WI38 (cell line): ENCODE results near the gene MAMSTR.

ENCODE experiments used
- H3K4me3 ChIP-seq: 2 replicates; pipeline ENCODE4 v1.5.1; 2011; ENCODE audit warnings: low read depth, mild to moderate bottlenecking, control low read depth, low read length
- TF ChIP-seq, protein P1 (sequence below): IDR thresholded peaks from 2 replicates; pipeline ENCODE4 v1.5.1; 2012; ENCODE audit warnings: low read depth, mild to moderate bottlenecking, control low read depth, low read length

Gene MAMSTR

DNA sequence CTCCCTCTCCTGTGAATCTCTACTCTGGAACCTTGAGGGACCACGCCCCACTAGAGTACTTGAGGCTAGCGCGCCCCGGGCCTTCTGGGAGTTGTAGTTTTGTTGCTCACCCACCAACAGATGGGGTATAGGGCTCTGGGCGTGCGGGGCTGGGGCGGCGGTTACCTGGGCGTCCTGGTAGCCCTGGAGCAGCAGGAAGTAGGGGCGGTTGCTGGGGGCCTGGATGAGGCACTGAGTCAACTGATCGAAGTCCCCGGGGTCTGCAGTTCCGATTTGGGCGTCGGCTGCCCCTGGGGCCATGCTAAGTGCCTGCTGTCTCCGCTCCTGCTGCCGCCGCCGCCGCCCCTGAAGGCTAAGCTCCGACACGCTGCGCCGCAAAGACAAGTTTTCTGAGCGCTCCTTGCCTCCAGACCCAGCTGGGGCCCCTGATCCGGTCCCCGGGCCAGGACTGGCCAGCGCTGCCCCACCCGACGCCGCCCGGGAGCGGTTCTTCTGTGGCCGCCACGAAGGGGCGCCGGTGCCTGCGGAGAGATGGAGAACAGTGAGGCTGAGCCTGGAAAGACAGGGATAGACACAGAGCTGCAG is 15.6 kb upstream of the MAMSTR start:
- TF ChIP-seq, protein P1, sequence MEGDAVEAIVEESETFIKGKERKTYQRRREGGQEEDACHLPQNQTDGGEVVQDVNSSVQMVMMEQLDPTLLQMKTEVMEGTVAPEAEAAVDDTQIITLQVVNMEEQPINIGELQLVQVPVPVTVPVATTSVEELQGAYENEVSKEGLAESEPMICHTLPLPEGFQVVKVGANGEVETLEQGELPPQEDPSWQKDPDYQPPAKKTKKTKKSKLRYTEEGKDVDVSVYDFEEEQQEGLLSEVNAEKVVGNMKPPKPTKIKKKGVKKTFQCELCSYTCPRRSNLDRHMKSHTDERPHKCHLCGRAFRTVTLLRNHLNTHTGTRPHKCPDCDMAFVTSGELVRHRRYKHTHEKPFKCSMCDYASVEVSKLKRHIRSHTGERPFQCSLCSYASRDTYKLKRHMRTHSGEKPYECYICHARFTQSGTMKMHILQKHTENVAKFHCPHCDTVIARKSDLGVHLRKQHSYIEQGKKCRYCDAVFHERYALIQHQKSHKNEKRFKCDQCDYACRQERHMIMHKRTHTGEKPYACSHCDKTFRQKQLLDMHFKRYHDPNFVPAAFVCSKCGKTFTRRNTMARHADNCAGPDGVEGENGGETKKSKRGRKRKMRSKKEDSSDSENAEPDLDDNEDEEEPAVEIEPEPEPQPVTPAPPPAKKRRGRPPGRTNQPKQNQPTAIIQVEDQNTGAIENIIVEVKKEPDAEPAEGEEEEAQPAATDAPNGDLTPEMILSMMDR = no peak

DNA sequence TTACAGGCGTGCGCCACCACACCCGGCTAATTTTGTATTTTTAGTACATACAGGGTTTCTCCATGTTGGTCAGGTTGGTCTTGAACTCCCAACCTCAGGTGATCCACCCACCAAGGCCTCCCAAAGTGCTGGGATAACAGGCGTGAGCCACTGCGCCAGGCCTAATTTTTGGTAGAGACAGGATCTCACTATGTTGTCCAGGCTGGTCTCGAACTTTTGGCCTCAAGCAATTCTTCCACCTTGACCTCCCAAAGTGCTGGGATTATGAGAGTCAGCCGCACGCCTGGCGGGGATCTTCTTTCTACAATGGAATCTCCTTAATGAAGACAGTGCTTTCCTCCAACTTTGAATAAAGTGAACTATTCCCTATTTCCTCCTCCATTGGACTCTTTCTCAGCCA is 15.1 kb upstream of the MAMSTR start:
- TF ChIP-seq, protein P1 = no peak
- H3K4me3 ChIP-seq = no peak overlapping the region

More for the DNA sequence above, 15.6 kb upstream of the MAMSTR start:
- H3K4me3 ChIP-seq = no peak overlapping the region

DNA sequence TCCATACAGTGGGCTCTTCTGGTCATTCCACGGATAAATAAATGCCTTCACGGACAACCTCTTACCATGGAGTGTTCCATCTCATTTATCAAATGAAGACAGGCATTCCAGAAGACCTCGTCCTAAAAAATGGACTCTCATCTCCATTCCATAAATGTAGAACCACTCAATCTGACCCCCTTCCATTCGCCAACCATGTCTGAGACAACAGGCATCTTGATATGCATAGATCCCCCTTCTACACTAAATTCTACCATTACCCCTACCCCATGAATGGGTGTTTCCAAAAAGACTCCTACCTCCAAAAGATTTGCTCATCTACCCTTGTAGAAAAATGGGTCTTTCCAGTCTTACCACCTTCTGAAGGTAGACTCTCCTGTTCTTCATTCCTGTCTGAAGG is 11.9 kb upstream of the MAMSTR start:
- no peak overlapping the region for H3K4me3 ChIP-seq

DNA sequence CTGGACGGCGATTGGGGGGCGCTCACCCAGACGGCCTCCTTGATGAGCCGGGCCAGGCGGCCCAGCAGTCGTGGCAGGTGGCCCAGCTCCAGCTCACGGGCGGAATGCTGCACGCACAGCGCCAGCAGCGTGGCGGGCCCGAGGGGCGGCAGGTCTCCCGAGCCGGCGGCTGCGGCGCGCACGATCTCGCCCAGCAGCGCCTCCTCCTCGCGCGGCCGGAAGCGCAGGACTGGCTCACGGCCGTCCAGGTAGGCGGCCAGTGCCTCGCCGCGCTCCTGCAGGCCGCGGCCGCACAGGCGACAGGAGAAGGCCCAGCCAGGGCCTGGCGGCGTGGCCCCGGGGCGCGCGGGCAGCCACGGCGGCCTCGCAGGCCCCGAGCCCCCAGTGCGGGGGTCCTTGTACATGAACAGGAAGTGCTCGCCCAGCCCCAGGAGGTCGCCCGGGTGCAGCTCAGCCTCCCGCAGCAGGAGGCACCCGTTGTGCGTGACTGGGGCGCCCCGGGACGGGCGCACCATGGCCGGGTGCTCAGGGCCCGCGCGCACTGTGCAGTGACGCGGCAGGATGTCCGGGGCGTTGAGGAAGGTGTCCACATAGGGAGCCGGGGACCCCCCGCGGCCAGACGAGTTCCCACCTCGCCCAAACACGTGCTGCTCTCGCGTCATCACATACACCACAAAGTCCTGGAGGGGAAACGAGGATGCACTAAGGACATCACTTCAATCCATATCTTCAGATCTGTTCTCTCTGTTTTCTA is 9.6 kb upstream of the MAMSTR start:
- H3K4me3 ChIP-seq = no peak overlapping the region
- TF ChIP-seq, protein P1 = no peak

More for the DNA sequence above, 11.9 kb upstream of the MAMSTR start:
- TF ChIP-seq, protein P1 = no peak

DNA sequence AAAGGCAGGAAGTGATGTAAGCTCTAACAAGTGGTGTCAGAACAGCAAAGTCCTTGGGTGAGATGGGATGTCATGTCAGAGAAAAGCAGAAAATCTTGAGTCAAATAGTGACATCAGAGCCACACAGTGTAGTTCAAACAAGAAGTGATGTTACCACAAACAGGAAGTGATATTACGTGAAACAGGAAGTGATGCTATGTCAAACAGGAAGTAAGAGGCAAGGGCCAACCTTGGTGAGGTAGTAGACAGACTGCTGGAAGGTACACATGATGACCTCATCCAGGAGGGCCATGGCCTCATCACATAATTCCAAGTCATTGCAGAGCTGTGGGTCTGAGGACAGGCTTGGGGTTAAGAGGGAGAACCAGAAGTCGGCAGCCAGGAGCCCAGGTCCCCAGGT is 7.0 kb upstream of the MAMSTR start:
- H3K4me3 ChIP-seq = no peak overlapping the region
- TF ChIP-seq, protein P1 = no peak

DNA sequence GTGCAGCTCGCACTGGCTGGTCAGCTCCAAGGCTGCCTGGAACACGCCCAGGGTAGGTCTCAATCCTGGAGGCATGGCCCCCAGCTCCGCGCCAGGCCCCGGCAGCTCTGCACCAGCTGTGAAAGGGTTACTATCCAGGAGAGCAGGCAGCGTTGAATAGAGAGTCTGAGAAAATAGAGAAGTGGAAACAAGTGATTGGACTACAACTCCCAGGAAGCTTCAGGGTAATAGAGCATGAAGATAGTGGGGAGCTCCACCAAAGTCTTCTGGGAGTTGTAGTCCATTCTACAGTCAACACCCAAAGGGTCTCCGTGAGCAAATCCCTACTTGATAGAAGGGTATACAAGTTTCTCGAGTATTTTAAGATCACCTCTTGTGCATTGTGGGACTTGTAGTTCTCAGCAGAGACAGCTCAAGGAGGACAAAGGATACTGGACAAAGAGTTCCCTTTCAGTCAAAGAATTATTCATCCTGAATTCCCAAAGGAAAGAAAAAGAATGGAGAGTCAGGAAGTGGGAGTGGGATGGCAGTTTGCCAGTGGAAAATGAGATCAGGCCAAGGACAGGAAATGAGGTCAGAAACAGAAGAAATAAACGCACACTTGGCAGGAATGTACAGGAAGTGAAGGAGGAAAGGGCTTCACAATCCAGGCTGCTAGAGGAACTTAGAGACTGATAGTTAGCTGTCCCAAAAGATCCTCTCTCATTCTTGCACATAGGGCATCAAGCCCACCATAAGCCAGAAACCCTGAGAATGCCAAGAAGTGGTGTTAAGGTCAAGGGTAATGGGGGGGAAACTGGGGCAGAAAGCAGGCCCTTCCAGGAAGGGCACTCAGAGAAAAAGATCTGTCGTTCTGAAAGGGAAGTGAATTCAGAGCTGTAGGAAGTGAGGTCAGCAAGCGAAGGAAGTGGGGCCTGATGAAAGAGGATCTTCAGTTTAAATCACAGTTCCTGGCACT is 5.5 kb upstream of the MAMSTR start:
- TF ChIP-seq, protein P1 = no peak
- no peak overlapping the region for H3K4me3 ChIP-seq
